HK-2 (cell line): ENCODE data around the gene KRTAP12-3.
"Not testable (repeated sequence)": the region's sequence is repeated elsewhere in the genome, so short reads cannot be mapped to it uniquely, and the experiment has no call there.

Experiments used
- DNase-seq: peaks from one replicate; pipeline ENCODE4 v3.0.0-alpha.2; 2018; ENCODE audit not compliant: unreplicated experiment

The KRTAP12-3 gene

GRCh38 chr21:44685050-44685449 lies 27.3 kb downstream of the KRTAP12-3 start:
- DNase-seq, result not testable (repeated sequence)

DNA sequence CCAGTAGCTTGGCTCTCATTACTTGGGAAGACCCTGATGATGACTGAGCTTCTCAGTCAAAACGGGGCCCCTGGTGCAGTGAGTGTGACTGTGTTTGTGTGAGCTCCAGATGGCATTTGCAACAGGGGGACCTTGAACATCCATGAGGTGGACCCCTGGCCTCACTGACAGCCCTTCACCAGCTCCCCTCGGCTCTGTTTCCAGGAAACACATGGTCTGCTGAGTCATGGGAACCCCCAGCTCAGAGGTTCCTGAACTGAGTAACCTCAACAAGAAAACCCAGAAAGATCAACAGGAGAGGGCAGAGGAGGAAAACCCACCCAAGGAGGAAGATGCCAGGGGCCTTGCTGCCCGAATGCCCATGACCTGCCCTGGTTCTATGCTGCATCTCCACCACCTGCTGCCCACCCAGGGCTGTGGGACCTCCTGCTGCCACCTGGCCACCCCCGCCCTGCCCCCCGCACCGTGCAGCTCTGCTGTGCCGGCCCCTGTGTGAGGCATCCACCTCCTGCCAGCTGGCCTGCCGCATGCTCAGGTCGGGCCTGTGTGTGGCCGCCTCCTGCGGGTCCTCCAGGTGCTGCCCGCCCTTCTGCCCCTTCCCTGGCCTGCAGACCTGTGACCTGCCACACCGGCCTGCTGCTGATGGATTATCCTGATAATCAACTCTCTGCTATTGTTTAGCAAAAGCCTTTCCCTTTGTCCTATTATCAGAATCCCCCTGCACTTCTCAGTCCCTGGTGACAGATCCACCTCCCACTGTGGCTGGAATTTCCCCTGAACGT lies 28.5 kb downstream of the KRTAP12-3 start:
- no peak for DNase-seq

DNA sequence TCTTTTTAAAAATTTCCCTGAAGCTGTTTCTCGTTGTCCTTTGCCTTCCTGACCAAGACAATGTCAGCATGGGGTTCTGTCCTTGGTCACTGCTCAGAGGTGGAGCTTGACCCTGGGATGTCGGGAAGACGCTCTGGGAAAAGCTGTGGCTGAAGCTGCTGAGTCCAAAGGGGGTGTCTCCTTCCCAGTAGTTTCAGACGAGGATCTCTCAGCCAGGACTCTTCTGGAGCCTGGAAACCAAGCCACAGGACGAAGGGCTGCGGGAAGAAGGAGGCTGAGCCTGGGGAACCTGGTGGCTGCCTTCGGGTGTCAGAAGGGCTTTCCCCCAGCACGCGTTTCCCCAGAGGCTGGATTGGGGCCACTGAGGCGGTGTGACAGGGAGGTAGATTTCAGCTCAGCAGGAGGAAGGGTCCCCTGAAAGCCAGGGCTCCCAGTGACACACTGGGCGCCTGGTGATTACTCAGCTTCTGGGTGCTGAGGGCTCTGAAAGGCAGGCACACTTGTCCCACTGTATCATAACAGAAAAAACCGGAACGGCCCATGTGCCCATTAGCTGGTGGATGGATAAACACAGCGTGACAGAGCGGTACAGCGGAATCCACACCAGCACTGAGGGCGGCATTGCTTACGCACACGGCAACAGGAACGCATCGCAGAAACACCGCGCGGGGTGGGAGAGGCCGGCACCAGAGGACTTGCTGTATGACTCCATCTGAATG lies 29.3 kb downstream of the KRTAP12-3 start:
- DNase-seq, result no peak

DNA sequence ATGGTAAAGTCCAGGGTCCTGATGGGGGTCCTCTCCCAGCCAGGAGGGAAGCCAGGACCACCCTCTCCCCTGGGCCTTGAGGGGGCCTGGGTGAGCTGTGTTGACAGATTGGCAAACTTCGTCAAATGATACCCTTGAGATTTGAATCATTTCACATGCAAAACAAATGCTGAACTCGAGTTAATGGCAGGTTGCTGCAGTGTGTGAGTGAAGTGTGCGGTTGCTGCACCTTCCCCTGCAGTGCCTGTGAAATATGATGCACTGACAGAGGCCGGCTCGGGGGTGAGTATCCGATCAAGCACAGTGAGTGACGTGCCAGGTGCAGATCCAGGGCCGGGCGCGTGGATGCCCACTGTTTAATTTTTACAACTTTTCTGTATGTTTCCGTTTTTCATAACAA lies 29.9 kb downstream of the KRTAP12-3 start:
- no peak for DNase-seq

- DNase-seq, result not testable (repeated sequence)
Observed at GRCh38 chr21:44689740-44690139, 32.0 kb downstream of the KRTAP12-3 start.

DNA sequence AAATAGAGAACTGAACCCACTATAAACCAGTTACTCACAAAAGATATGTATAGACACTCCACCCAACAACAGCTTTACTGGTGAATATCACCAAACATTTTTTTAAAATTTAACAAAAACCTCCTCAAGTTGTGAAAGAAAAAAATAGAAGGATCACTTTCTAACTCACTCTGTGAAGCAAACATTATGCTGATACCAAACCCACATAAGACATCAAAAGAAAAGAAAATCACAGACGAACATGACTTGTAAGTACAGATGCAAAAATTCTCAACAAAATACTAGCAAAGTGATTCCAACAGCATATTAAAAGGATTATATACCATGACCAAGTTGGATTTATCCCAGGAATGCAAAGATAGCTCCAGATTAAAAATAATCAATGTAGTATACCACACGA lies 34.0 kb downstream of the KRTAP12-3 start:
- no peak for DNase-seq

DNA sequence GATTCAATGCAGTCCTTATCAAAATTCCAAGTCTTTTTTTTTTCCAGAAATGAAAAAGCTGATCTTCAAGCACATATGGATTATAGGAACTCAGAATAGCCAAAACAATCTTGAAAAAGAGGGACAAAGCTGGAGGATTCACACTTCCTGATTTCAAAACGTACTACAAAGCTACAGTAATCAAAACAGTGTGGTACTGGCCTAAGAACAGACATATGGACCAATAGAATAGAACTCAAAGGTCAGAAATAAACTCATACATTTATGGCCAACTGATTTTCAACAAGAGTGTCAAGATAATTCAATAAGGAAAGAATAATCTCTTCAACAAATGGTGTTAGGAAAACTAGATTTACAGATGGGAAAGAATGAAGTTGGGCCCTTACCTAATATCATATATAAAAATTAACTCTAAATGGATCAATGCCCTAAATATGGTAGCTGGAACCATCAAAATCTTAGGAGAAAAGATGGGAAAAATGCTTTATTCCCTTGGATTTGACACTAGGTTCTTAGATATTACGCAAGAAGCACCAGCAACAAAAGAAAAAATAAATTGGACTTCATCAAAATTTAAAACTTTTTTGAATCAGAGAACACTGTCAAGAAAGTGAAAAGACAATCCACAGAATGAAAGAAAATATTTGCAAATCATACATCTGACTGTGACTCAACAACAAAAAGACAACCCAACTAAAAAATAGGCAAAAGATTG lies 35.2 kb downstream of the KRTAP12-3 start:
- DNase-seq, result no peak

GRCh38 chr21:44694776-44695175 lies 37.0 kb downstream of the KRTAP12-3 start:
- DNase-seq, result no peak

GRCh38 chr21:44695184-44695583 lies 37.5 kb downstream of the KRTAP12-3 start:
- DNase-seq, result no peak

- DNase-seq, result no peak
Observed at GRCh38 chr21:44695641-44696040, 37.9 kb downstream of the KRTAP12-3 start.

DNA sequence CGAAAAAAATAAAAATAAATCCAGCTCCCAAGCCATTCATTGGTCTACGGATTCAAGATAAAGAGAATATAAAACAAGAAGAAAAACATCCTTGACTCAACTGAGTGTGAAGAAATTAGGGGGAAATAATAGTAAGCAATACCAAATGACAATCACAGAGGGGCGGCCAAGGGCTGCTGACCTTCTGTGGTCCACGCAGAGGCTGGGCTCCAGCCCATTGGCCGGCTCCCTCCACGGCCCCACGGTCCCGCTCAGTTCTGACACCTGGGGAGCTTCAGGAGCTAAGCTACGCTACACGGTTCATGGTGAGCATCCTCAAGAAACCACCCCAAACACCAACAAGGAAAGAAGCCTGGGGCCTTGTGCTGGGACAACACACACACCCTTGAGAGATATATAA lies 38.8 kb downstream of the KRTAP12-3 start:
- no peak for DNase-seq

GRCh38 chr21:44697172-44697810 lies 39.6 kb downstream of the KRTAP12-3 start, which contains the start of gene KRTAP10-12:
Gene KRTAP10-12, plus strand, starts transcription at chr21:44697172. Its CDS starts 30 bp downstream, at chr21:44697202.
- DNase-seq, result not testable (repeated sequence)

- no peak for DNase-seq
Observed at GRCh38 chr21:44697811-44698734, 40.3 kb downstream of the KRTAP12-3 start.

- no peak for DNase-seq
Observed at GRCh38 chr21:44699502-44700001, 41.8 kb downstream of the KRTAP12-3 start.

DNA sequence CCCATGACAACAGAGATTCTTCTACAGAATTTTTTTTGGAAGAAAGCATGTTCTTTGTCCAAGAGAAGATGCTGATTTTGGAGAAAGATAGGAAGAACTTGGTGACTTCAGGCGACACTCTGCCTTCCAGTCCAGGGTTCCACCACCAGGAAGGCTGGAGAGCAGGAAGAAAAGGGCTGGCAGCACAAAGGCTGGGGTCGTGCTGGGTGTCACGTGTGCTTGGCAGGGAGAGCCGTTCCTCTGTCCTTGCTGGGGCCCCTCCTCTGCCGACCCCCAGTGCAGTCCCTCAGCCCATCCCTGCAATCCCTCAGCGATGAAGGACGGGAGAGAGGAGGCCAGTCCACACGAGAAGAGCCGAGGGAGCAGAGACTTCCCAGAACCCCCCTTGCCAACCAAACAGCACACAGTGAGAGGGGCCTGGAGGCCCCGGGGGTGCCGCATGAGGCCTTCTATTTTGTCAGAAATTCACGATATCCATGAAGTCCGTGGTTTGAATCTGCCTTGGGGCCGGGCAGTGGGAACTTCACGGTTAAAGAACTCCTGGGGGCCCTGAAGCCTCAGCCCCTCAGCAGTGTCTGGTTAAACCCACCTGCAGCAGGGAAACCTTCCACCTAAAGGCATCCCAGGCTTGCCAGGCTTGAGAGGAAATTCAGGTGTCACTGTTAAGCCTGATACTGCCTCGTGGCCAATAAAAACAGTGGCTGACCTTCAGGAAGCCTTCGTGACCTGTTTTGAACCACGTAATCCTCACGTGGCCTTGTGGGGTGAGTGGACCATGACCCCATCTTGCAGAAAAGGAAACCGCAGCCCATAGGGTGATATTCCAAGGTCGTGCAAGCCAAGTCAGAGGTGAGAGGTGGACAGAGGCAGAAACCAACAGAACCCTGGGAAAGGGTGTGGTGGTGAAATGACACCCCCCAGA lies 42.6 kb downstream of the KRTAP12-3 start:
- no peak for DNase-seq

DNA sequence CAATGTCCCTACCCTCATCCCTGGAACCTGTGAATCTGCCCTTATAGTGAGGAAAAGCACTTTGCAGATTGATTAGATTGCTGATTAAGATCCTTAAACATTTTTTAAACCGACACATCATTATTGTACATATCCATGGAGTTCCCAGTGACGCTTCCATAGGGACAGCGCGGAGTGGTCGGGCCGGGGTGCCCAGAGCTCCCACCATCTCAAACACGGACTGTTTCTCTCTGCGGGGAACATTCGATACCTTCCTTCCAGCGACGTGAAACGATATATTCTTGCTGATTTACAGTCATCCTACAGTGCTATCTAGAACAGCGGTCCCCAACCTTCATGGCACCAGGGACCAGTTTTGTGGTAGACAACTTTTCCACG lies 43.3 kb downstream of the KRTAP12-3 start:
- no peak for DNase-seq

- DNase-seq, result no peak
Observed at GRCh38 chr21:44701541-44701940, 43.8 kb downstream of the KRTAP12-3 start.

DNA sequence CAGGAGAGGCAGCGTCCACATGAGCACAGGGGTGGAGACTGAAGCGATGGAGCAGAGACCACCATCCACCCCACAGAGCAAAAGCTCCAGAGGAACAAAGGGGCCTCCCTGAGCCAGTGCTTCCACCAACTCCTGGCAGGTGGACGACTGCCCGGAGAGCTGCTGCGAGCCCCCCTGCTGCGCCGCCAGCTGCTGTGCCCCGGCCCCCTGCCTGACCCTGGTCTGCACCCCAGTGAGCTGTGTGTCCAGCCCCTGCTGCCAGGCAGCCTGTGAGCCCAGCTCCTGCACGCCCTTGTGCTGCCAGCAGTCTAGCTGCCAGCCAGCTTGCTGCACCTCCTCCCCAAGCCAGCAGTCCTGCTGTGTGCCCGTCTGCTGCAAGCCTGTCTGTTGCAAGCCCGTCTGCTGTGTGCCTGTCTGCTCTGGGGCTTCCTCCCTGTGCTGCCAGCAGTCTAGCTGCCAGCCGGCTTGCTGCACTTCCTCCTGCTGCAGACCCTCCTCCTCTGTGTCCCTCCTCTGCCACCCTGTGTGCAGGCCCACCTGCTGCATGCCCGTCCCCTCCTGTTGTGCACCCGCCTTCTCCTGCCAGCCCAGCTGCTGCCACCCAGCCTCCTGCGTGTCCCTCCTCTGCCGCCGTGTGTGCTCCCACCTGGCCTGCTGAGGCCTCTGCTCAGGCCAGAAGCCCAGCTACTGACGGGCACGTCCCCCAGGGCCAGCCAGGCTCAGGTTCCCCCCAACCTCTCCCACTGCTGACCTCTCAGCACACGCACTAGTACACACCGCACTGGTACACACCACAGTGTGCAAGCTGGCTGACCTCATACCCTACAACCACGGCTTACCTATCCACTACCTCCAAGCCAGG lies 44.6 kb downstream of the KRTAP12-3 start:
- no peak for DNase-seq
